ENCODE results near the gene SEPTIN2. TPM values are rescaled to one million over a fixed set of nuclear protein-coding genes. Genes with fewer than 3 reads are reported as not detected.

The SEPTIN2 gene
- total RNA-seq, 1 experiment from 2014 or later, result 500 TPM

DNA sequence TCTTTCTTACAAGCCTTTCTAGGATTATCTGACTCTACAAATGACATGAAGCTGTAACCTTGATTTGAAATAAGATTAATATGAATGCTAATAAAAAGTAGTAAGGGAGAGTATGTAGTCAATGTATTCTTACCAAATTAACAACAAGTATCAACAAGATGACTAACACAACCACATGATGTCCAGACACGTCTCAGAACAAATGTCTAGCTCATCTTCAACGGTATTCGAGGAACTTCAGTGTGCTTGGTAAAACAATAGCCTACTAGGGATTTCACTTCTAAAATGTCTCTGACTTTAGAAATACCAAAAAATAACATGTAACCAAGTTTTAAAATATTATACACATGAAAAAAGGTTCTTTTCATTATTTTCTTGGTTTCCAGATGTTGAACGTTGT, 3.6 kb upstream of the SEPTIN2 start:
- CTCF ChIA-PET, result no interaction called here
- Histone ChIP-seq H3F3A (ENCODE audit: insufficient read depth, low read depth) (no peaks in the 10 kb centered on the region; the same call in 1 of the 2 replicates), H3K27ac (no peak overlapping the region), H3K4me2 (no peak overlapping the region), H2AFZ (no peak overlapping the region), H3K27me3 (ENCODE audit: insufficient read depth, low read depth) (no peaks in the 10 kb centered on the region), H3K4me1 (replicated peaks; ENCODE audit: insufficient read depth) (peaks cover 11% of the 10 kb centered on the region), H3K9me2 (ENCODE audit: insufficient read depth) (no peaks in the 10 kb centered on the region), H3K79me2 (ENCODE audit: low read depth) (peaks cover 91% of the 10 kb centered on the region), H3K4me3 (no peak overlapping the region), H3K9me3 (ENCODE audit: insufficient read depth, low read depth) (no peaks in the 10 kb centered on the region), H3K36me3 (ENCODE audit: low read depth) (peaks cover 22% of the 10 kb centered on the region; the same call in 1 of the 2 replicates), H4K20me1 (ENCODE audit: insufficient read depth) (peaks cover 61% of the 10 kb centered on the region)
- BruUV-seq (replicated peaks), result no TSS peak
- DNase-seq, result peak in 1 of 2 experiments; percentile 25
- POLR2A ChIA-PET (ENCODE audit: unreplicated experiment), result interaction anchor here (0.6 kb wide), 2 partner anchors 312 to 747 kb away, joined by 6 to 22 read pairs; no protein-coding TSS in a partner anchor
- intact Hi-C loops (cut with micrococcal nuclease; ENCODE audit: unreplicated experiment), result no loop called here
- no peak for TF ChIP-seq EZH2 (IDR thresholded peaks at IDR 0.05; ENCODE audit: low read depth)
- TF ChIP-seq, protein P1, sequence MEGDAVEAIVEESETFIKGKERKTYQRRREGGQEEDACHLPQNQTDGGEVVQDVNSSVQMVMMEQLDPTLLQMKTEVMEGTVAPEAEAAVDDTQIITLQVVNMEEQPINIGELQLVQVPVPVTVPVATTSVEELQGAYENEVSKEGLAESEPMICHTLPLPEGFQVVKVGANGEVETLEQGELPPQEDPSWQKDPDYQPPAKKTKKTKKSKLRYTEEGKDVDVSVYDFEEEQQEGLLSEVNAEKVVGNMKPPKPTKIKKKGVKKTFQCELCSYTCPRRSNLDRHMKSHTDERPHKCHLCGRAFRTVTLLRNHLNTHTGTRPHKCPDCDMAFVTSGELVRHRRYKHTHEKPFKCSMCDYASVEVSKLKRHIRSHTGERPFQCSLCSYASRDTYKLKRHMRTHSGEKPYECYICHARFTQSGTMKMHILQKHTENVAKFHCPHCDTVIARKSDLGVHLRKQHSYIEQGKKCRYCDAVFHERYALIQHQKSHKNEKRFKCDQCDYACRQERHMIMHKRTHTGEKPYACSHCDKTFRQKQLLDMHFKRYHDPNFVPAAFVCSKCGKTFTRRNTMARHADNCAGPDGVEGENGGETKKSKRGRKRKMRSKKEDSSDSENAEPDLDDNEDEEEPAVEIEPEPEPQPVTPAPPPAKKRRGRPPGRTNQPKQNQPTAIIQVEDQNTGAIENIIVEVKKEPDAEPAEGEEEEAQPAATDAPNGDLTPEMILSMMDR (conservative IDR thresholded peaks at IDR 0.05), result no peak

DNA sequence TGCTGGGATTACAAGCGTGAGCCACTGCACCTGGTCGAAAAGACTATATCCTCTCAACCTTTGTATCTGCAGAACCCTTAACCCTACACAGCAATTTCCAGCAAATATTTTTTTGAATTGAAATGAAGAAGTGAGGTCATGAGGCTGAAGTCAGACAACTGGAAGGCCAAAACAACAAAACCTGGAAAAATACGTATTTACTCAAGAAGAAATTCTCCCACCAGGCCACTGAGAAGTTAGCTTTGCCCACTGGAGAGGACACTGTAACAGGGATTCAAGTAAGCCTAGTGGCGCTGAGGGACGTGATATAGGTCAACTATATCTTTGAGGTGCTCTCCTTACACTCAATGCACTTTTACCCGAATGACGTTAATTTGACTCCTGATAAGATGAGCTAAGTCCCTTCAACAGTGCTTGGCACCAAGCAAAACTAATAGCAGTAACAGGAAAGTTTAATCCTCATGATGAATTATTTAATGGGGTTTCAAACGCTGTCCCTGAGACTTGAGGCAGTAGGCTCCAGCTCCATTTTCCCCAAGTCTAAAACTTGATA, 2.1 kb upstream of the SEPTIN2 start:
- Histone ChIP-seq H3K36me3 (ENCODE audit: low read depth) (peaks cover 28% of the 10 kb centered on the region), H3K4me3 (peak overlapping the region; percentile 95; the same call in 1 of the 2 replicates), H3K9me3 (ENCODE audit: insufficient read depth, low read depth) (no peaks in the 10 kb centered on the region), H3K4me1 (replicated peaks; ENCODE audit: insufficient read depth) (peaks cover 27% of the 10 kb centered on the region), H3K79me2 (ENCODE audit: low read depth) (peaks cover 92% of the 10 kb centered on the region), H3K27me3 (ENCODE audit: insufficient read depth, low read depth) (no peaks in the 10 kb centered on the region), H3F3A (ENCODE audit: insufficient read depth, low read depth) (no peaks in the 10 kb centered on the region; the same call in 1 of the 2 replicates), H3K4me2 (peak overlapping the region; percentile 91), H3K27ac (0 out of 2 replicates have a peak overlapping the region, but pooled peaks have one; percentile 96), H2AFZ (no peak overlapping the region), H4K20me1 (ENCODE audit: insufficient read depth) (peaks cover 64% of the 10 kb centered on the region), H3K9me2 (ENCODE audit: insufficient read depth) (no peaks in the 10 kb centered on the region)
- POLR2A ChIA-PET (ENCODE audit: unreplicated experiment), result interaction anchor here (0.6 kb wide), 3 partner anchors 10 to 628 kb away, joined by 4 to 8 read pairs (median 5); no protein-coding TSS in a partner anchor
- TF ChIP-seq, protein P1 (conservative IDR thresholded peaks at IDR 0.05), result no peak
- TF ChIP-seq EZH2 (IDR thresholded peaks at IDR 0.05; ENCODE audit: low read depth), result no peak
- CTCF ChIA-PET, result no interaction called here
- no peak for DNase-seq
- BruUV-seq (replicated peaks), result no TSS peak
- intact Hi-C loops (cut with micrococcal nuclease; ENCODE audit: unreplicated experiment), result loop anchor here (2.0 kb wide), 1 partner anchor 41 kb away; no protein-coding TSS in a partner anchor

DNA sequence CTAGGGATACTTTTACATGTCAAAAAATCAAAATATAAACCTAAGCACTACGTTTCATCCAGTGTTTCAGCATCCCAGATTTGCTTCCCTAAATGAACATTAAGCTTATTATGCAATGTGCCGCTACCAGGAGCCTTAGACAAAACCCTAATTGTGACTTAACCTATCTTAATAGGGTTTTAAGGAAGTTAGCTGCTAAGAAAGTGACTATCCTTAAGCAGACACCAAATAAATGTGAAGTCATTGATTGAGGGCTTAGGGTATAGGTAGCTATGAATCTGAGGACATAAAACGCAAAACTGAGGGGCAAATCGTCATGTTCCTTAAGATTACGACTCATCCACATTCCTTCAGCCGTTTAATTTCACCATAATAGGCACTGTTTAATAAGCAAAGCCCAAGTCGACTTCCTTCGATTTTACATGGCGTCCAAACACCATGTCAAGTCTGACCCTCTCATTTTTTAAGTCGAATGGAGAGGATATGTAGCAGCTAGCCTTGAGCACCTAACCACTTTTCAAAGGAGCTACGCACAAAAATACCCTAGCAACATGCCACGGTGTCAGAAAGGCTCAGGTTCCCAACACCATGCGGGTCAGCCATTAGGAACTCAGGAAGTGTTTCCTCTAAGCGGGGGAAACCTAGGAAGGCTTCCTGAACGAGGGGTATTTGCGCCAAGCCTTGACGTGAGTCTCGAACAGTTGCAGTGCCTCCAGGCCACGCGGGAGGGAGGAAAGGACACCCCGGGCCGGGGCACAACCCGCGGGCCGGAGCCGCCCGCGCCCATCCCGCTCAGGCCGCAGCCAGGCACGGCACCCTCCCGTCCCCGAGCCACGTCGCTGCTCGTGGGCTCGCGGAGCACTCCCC, 1.3 kb upstream of the SEPTIN2 start:
- H3F3A ChIP-seq (ENCODE audit: insufficient read depth, low read depth), result no peaks in the 10 kb centered on the region; the same call in 1 of the 2 replicates
- TF ChIP-seq EZH2 (IDR thresholded peaks at IDR 0.05; ENCODE audit: low read depth), result no peak
- intact Hi-C loops (cut with micrococcal nuclease; ENCODE audit: unreplicated experiment), result loop anchor here (1.0 to 5.0 kb wide), 6 partner anchors 42 to 416 kb away; partner anchors contain the start of genes FARP2, MTERF4 and STK25
- H3K4me3 ChIP-seq, result peak overlapping the region; percentile 95
- peak overlapping the region; percentile 91 for H3K4me2 ChIP-seq
- peak overlapping the region; percentile 96 for H3K27ac ChIP-seq
- BruUV-seq (replicated peaks), result TSS peak; percentile 38
- H2AFZ ChIP-seq, result peak overlapping the region; percentile 90
- no peaks in the 10 kb centered on the region for H3K9me2 ChIP-seq (ENCODE audit: insufficient read depth)
- POLR2A ChIA-PET (ENCODE audit: unreplicated experiment), result interaction anchor here (0.6 to 1.3 kb wide), 18 partner anchors 9 to 1081 kb away, joined by 3 to 9 read pairs (median 5); partner anchors contain the start of genes DTYMK and PASK
- no peaks in the 10 kb centered on the region for H3K9me3 ChIP-seq (ENCODE audit: insufficient read depth, low read depth)
- peaks cover 26% of the 10 kb centered on the region; the same call in 1 of the 2 replicates for H3K36me3 ChIP-seq (ENCODE audit: low read depth)
- DNase-seq, result peak in 1 of 2 experiments; percentile 49
- peaks cover 92% of the 10 kb centered on the region for H3K79me2 ChIP-seq (ENCODE audit: low read depth)
- CTCF ChIA-PET, result interaction anchor here (0.5 to 0.6 kb wide), 3 partner anchors 135 to 214 kb away, joined by 3 to 7 read pairs (median 3); no protein-coding TSS in a partner anchor
- H3K27me3 ChIP-seq (ENCODE audit: insufficient read depth, low read depth), result no peaks in the 10 kb centered on the region
- peaks cover 64% of the 10 kb centered on the region for H4K20me1 ChIP-seq (ENCODE audit: insufficient read depth)
- H3K4me1 ChIP-seq (replicated peaks; ENCODE audit: insufficient read depth), result peaks cover 32% of the 10 kb centered on the region
